ENCODE measurements around the gene HOXB3.

Gene HOXB3

GRCh38 chr17:48589831-48590606 is at the start of gene HOXB3:
Gene HOXB3 (minus strand): TSS chr17:48590241. CDS start chr17:48552474, 37,767 bp downstream.
- no peak for DNase-seq (ENCODE audit: low read depth)

- no peak for DNase-seq (ENCODE audit: low read depth)
These were observed 49.1 kb upstream of the HOXB3 start for GRCh38 chr17:48639136-48639535.

- DNase-seq (ENCODE audit: low read depth): peak; percentile 48
These were observed 47.6 kb upstream of the HOXB3 start for GRCh38 chr17:48637323-48638260.

GRCh38 chr17:48636177-48637018 is 46.4 kb upstream of the HOXB3 start:
- peak; percentile 22 for DNase-seq (ENCODE audit: low read depth)

GRCh38 chr17:48634493-48635208 is 44.6 kb upstream of the HOXB3 start:
- DNase-seq (ENCODE audit: low read depth): no peak

GRCh38 chr17:48633266-48633677 is 43.2 kb upstream of the HOXB3 start:
- DNase-seq (ENCODE audit: low read depth): no peak

- no peak for DNase-seq (ENCODE audit: low read depth)
These were observed 42.7 kb upstream of the HOXB3 start for GRCh38 chr17:48632579-48633265.

- DNase-seq (ENCODE audit: low read depth): no peak
These were observed 41.9 kb upstream of the HOXB3 start for GRCh38 chr17:48631693-48632578.

- no peak for DNase-seq (ENCODE audit: low read depth)
These were observed 41.1 kb upstream of the HOXB3 start for GRCh38 chr17:48630925-48631692.

GRCh38 chr17:48630009-48630924 is 40.2 kb upstream of the HOXB3 start:
- DNase-seq (ENCODE audit: low read depth): no peak

GRCh38 chr17:48629411-48629759 is 39.3 kb upstream of the HOXB3 start:
- DNase-seq (ENCODE audit: low read depth): no peak

- no peak for DNase-seq (ENCODE audit: low read depth)
These were observed 38.8 kb upstream of the HOXB3 start for GRCh38 chr17:48628649-48629410.

- DNase-seq (ENCODE audit: low read depth): no peak
These were observed 37.8 kb upstream of the HOXB3 start for GRCh38 chr17:48627623-48628521.

- no peak for DNase-seq (ENCODE audit: low read depth)
These were observed 37.1 kb upstream of the HOXB3 start for GRCh38 chr17:48627118-48627597.

- no peak for DNase-seq (ENCODE audit: low read depth)
These were observed 36.4 kb upstream of the HOXB3 start, which contains the start of gene HOXB9 for GRCh38 chr17:48626245-48627117. Gene HOXB9 (minus strand): TSS chr17:48626358. CDS start chr17:48626269, 89 bp downstream.
